GM12891 (cell line): ENCODE measurements around the gene NPAS2.

Experiments used
- POLR2A ChIP-seq: IDR thresholded peaks from 2 replicates; pipeline ENCODE4 v1.6.1; 2011; ENCODE audit warnings: low read depth, low read length, control low read depth
- POLR2AphosphoS5 ChIP-seq: IDR thresholded peaks from 2 replicates; pipeline ENCODE4 v1.6.1; 2011; ENCODE audit warnings: low read depth, low read length, control low read depth

DNA sequence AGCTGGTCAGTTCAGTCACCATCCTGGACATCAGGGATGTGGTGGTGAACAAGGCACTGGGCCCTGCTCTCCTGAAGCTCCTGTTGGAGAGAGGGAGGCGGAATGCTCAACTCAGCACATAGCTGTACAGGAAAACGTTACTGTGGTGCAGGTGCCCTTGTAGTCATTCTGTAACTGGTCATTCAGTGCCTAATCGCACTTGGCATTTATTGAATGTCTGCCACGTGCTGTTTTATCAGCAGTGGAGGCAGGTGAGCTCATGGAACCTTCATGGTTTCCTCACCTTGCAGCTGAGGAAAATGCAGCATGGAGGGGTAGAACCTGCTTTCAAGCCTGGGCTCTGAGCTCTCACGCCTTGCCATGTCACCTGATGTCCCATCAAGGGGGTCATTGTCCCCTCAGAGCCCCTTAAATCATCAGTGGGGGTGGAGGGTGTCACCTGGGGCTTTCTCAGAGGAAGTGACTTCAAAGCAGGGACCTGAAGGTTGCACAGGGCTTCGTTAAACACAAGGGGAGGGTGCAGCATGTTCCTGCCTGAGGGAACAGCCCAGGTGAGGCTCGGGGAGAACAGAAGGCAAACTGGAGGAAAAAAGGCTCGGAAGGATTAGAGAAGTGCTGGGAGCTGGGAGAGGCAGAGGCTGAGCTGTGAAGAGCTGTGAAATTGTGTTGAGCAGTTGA, 126.1 kb downstream of the NPAS2 start:
- no peak for TF ChIP-seq POLR2AphosphoS5
- no peak for TF ChIP-seq POLR2A
